Breast epithelium (tissue), 3 donors: Measurements from ENCODE around the gene PSMB8.

Source experiments
- CTCF ChIP-seq, 3 donors: fragments of 450-650 bp; IDR thresholded peaks; one replicate each; pipeline ENCODE4 v1.5.1; 2016 to 2017; ENCODE audit warnings: antibody characterized with exemption in 3 of 3, mild to moderate bottlenecking in 3 of 3, moderate library complexity in 3 of 3
- POLR2A ChIP-seq: fragments of 450-650 bp; IDR thresholded peaks from one replicate; pipeline ENCODE4 v1.6.1; 2016; ENCODE audit warnings: antibody characterized with exemption, mild to moderate bottlenecking, moderate library complexity

GRCh38 chr6:32842690-32843089 lies 1.2 kb downstream of the PSMB8 start:
- no peak for TF ChIP-seq CTCF (IDR thresholded peaks at IDR 0.05)
- no peak for TF ChIP-seq POLR2A
